ENCODE data around the gene SDF2.

The SDF2 gene

DNA sequence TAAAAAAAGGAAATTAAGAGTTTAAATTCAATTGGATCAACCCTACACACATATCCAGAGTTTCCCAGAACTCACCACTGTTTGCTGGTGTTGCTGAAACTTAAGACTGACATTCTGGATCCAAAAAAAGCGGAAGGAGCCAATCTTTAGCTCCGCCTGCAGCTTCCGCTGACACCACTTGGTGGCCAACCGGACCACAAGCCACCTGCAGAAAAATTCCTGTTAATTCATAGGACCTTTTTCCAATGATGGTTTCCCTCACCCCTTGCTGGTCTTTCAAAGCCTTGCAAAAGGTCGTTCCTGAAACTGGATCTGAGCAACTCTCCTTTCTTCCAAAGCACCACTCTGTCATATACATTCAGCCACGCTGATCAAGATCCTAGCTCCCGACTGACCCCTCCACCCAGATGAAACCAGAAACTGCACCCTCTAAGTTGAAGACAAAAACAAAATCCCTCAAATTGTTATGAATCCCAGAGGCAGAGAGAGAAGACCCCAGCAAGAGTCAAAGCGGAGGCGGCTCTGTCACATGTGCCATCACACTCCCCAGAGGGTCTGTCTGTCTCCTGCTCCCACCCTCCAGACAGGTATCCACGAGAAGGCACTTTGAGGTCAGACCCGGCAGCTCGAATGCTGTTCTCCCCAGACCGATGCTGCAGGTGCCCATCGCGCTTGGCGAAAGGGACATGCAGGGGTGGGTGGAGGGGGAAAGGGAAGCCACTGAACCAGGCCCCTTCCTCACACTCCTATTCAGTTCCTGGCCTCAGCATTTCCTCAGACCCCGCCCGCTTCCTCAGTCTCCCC, 17.5 kb downstream of the SDF2 start:
- peak overlapping the region; percentile 91 for H3K4me2 ChIP-seq (ENCODE audit: low read length)
- H3K4me1 ChIP-seq (ENCODE audit: insufficient read depth, low read length, severe bottlenecking), result peaks cover 27% of the 10 kb centered on the region
- H3F3A ChIP-seq (ENCODE audit: insufficient read depth, low read length), result no peaks in the 10 kb centered on the region
- TF ChIP-seq, protein P1, sequence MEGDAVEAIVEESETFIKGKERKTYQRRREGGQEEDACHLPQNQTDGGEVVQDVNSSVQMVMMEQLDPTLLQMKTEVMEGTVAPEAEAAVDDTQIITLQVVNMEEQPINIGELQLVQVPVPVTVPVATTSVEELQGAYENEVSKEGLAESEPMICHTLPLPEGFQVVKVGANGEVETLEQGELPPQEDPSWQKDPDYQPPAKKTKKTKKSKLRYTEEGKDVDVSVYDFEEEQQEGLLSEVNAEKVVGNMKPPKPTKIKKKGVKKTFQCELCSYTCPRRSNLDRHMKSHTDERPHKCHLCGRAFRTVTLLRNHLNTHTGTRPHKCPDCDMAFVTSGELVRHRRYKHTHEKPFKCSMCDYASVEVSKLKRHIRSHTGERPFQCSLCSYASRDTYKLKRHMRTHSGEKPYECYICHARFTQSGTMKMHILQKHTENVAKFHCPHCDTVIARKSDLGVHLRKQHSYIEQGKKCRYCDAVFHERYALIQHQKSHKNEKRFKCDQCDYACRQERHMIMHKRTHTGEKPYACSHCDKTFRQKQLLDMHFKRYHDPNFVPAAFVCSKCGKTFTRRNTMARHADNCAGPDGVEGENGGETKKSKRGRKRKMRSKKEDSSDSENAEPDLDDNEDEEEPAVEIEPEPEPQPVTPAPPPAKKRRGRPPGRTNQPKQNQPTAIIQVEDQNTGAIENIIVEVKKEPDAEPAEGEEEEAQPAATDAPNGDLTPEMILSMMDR (IDR thresholded peaks at IDR 0.05; ENCODE audit: low read length), result peak; percentile 54
- TF ChIP-seq EZH2 (IDR thresholded peaks at IDR 0.05; ENCODE audit: borderline replicate concordance, low read length), result no peak
- peak overlapping the region; percentile 91 for H3K4me3 ChIP-seq (ENCODE audit: low read depth, low read length, poor library complexity, severe bottlenecking)
- peaks cover 50% of the 10 kb centered on the region for H3K36me3 ChIP-seq (ENCODE audit: insufficient read depth, low read length)
- H3K9me3 ChIP-seq (ENCODE audit: low read length), result no peaks in the 10 kb centered on the region
- H3K9me2 ChIP-seq (ENCODE audit: low read depth, low read length), result no peaks in the 10 kb centered on the region
- peak overlapping the region; percentile 96 for H3K9ac ChIP-seq (ENCODE audit: low read length)
- H3K27ac ChIP-seq (ENCODE audit: low read depth, low read length, poor library complexity, severe bottlenecking), result peak overlapping the region; percentile 54
- no peaks in the 10 kb centered on the region for H3K27me3 ChIP-seq (ENCODE audit: insufficient read depth, low read length)
- no peak overlapping the region for H2AFZ ChIP-seq (ENCODE audit: low read length)
- peaks cover 13% of the 10 kb centered on the region for H3K79me2 ChIP-seq (ENCODE audit: insufficient read depth, low read length)
- H4K20me1 ChIP-seq (ENCODE audit: insufficient read depth, low read length), result no peaks in the 10 kb centered on the region

DNA sequence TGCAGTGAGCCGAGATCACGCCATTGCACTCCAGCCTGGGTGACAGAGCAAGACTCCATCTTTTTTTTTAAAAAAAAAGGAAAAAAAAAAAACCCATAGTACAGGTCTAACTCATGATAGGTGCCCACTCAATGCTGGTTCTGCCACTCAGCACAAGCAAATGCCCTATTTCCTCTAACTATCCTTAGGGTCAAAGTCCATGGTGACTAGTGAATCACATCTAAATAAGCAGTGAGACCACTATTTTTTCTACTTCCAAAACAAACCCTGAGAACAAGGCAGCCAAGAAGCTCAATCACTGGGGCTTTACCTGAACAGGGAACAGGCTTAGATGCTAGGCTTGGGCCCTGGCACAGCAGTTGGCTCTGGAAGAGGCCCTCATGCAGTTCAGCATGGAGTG, 20.1 kb downstream of the SDF2 start:
- peaks cover 68% of the 10 kb centered on the region for H3K36me3 ChIP-seq (ENCODE audit: insufficient read depth, low read length)
- H4K20me1 ChIP-seq (ENCODE audit: insufficient read depth, low read length), result no peaks in the 10 kb centered on the region
- H3K79me2 ChIP-seq (ENCODE audit: insufficient read depth, low read length), result peaks cover 13% of the 10 kb centered on the region

DNA sequence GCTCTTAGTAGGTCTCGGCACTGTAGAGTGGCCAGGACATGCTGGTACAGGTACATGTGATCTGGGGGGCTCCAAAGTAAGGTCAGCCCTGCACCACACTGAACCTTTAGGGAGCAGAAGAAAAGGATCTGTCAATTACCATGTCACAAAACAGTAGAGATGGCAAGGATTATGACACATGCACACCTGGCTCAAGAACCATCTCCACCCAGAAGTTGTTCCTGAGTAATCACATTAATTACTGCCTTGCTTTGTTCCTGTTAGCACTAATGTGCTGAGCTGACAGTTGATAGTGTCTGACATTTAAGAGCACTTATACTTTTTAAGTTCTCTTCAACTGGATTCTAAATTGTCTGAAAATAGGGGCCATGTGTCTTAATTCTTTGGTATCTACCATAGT, 26.2 kb downstream of the SDF2 start:
- H4K20me1 ChIP-seq (ENCODE audit: insufficient read depth, low read length), result no peaks in the 10 kb centered on the region
- H3K27me3 ChIP-seq (ENCODE audit: insufficient read depth, low read length), result no peaks in the 10 kb centered on the region
- H3K4me3 ChIP-seq (ENCODE audit: low read depth, low read length, poor library complexity, severe bottlenecking), result no peak overlapping the region
- no peaks in the 10 kb centered on the region for H3K4me1 ChIP-seq (ENCODE audit: insufficient read depth, low read length, severe bottlenecking)
- peaks cover 99% of the 10 kb centered on the region for H3K36me3 ChIP-seq (ENCODE audit: insufficient read depth, low read length)
- no peaks in the 10 kb centered on the region for H3K9me2 ChIP-seq (ENCODE audit: low read depth, low read length)
- H3K27ac ChIP-seq (ENCODE audit: low read depth, low read length, poor library complexity, severe bottlenecking), result no peak overlapping the region
- no peak overlapping the region for H3K9ac ChIP-seq (ENCODE audit: low read length)
- H3K4me2 ChIP-seq (ENCODE audit: low read length), result no peak overlapping the region
- TF ChIP-seq EZH2 (IDR thresholded peaks at IDR 0.05; ENCODE audit: borderline replicate concordance, low read length), result no peak
- TF ChIP-seq, protein P1 (IDR thresholded peaks at IDR 0.05; ENCODE audit: low read length), result no peak
- no peaks in the 10 kb centered on the region for H3F3A ChIP-seq (ENCODE audit: insufficient read depth, low read length)
- no peaks in the 10 kb centered on the region for H3K79me2 ChIP-seq (ENCODE audit: insufficient read depth, low read length)
- no peak overlapping the region for H2AFZ ChIP-seq (ENCODE audit: low read length)
- H3K9me3 ChIP-seq (ENCODE audit: low read length), result no peaks in the 10 kb centered on the region

More for the DNA sequence above, 20.1 kb downstream of the SDF2 start:
- no peaks in the 10 kb centered on the region for H3K9me3 ChIP-seq (ENCODE audit: low read length)
- H3K27ac ChIP-seq (ENCODE audit: low read depth, low read length, poor library complexity, severe bottlenecking), result no peak overlapping the region
- no peak overlapping the region for H3K9ac ChIP-seq (ENCODE audit: low read length)
- H3K4me1 ChIP-seq (ENCODE audit: insufficient read depth, low read length, severe bottlenecking), result peaks cover 21% of the 10 kb centered on the region
- no peak overlapping the region for H2AFZ ChIP-seq (ENCODE audit: low read length)
- H3K9me2 ChIP-seq (ENCODE audit: low read depth, low read length), result no peaks in the 10 kb centered on the region
- no peak overlapping the region for H3K4me2 ChIP-seq (ENCODE audit: low read length)
- TF ChIP-seq, protein P1 (IDR thresholded peaks at IDR 0.05; ENCODE audit: low read length), result no peak
- no peak for TF ChIP-seq EZH2 (IDR thresholded peaks at IDR 0.05; ENCODE audit: borderline replicate concordance, low read length)
- H3K4me3 ChIP-seq (ENCODE audit: low read depth, low read length, poor library complexity, severe bottlenecking), result no peak overlapping the region
- H3K27me3 ChIP-seq (ENCODE audit: insufficient read depth, low read length), result no peaks in the 10 kb centered on the region
- no peaks in the 10 kb centered on the region for H3F3A ChIP-seq (ENCODE audit: insufficient read depth, low read length)

Data from OCI-LY1 (cell line).